ENCODE results near the gene DDO.

The DDO gene

DNA sequence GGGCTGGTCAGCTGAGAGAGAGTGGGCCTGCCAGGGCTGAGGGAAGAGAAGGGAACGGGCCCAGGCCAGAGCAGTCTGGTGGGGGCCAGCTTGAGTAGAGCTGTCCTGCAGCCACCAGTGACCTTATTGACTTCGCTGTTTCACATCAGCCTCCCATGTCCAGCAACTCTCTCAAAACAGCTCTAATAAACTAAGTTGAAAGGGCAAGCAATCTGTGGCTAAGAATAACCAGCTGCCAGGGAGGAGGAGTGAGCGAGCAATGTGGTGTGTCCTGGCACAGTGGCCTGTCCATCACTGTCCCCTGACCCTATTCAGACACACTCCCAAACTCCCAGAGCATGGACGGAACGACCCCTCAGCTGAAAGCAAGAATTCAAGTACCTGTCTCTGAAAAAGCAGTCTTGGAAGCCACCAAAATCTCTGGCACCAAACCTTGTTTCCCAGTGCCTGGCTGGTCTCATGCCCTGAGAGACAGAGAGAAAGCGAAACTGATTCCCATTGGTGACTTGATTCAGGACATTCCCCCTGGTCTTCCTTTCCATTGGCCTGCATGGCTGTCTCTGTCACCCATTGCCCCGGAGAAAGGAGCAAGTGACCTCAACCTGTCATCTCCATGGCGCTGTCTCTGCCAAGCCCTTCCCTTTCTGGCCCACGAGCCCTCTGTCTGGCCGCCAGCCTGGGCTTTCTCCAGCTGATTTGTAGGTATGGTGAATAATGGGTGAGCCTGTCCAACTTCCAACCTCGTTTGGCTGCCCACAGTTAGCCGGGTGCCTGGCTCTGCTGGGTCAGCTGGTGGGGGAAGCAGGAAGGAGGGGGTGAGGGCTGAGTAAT lies at the start of gene DDO:
DDO (minus strand) TSS at position 490 of the 831 bp plus-strand sequence. CDS start 2,113 bp downstream, outside the sequence.
- DNase-seq = peak; percentile 12 to 95 (median 78)

- DNase-seq = no peak
These were observed 47.6 kb upstream of the DDO start for GRCh38 chr6:110462884-110463481.

- DNase-seq = no peak
These were observed 46.0 kb upstream of the DDO start for GRCh38 chr6:110461376-110461775.

DNA sequence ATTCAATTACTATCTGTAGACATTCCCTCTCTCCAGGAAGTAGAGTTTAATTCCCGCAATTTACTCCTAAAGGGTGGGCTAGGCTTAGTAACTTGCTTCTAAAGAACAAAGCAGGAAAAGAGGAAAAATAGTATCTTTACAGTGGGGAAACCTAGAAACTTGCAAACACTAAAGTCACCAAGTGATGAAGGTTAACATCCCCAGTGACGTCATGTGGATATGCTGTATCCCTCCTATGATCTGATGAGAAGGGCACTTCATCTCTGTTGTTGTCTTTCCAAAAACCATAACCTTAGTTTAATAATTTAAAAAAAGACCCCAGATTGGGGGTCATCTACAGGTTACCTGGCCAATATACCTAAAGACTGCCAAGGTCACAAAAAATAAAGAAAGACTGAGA lies 43.8 kb upstream of the DDO start:
- no peak for DNase-seq

- DNase-seq = no peak
These were observed 43.1 kb upstream of the DDO start for GRCh38 chr6:110458476-110458875.

- DNase-seq = peak in 4 of 58 donors; percentile 3 to 14 (median 4)
These were observed 42.3 kb upstream of the DDO start for GRCh38 chr6:110457567-110458175.

DNA sequence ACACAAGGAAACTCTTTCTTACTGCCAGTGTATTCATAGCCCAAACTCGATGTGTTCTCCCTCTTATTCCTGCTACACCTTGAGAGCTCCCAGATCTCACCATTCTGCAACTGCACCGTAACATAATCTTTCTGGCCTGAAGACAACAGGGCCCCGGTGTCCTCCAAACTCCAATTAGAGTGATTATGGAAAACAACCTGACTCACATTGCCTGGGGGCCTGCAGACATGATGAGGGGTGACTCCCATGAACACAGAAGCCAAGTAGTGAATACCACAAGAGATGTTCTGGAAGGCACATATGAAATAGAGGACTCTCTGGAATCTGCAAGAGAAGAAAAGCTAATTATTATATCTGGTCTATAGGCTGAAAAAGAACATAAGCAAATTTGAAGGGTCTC lies 41.3 kb upstream of the DDO start:
- no peak for DNase-seq

GRCh38 chr6:110449541-110449895 lies 34.1 kb upstream of the DDO start:
- no peak for DNase-seq

- no peak for DNase-seq
These were observed 33.6 kb upstream of the DDO start for GRCh38 chr6:110448846-110449540.

DNA sequence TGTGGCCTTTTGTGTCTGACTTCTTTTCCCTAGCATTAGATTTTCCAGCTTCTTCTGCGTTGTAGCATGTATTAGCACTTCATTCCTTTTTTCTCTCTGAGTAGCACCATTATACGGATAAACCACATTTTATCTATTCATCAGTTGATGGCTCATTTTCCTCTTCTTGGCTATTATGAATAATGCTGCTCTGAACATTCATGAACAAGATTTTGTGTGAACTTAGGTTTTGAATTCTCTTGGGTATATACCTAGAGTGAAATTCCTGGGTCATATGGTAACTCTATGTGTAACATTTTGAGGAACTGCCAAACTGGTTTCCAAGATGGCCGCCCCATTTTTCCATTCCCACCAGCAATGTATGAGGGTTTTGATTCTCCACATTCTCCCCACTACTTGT lies 32.4 kb upstream of the DDO start:
- DNase-seq = no peak

GRCh38 chr6:110446405-110446804 lies 31.0 kb upstream of the DDO start:
- no peak for DNase-seq

DNA sequence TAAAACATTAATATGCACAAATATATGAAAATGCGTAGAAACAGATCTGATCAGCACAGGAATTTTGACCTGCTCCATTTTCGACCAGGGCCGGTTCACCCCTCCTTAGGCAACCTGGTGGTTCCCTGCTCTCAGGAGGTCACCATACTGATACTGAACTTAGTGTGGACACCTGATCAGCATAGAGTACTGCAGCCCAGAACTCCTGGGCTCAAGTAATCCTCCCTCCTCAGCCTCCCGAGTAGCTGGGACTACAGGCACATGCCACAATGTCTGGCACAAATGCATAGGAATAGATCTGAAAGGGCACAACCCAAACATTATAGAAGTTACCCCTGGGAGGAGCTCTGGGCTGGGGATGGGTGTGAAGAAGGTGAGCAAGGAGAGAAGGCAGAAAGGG lies 24.7 kb upstream of the DDO start:
- DNase-seq = no peak

- no peak for DNase-seq
These were observed 24.0 kb upstream of the DDO start for GRCh38 chr6:110439356-110439755.

- no peak for DNase-seq
These were observed 19.7 kb upstream of the DDO start for GRCh38 chr6:110434961-110435602.

- DNase-seq = no peak
These were observed 17.0 kb upstream of the DDO start for GRCh38 chr6:110432285-110432900.

DNA sequence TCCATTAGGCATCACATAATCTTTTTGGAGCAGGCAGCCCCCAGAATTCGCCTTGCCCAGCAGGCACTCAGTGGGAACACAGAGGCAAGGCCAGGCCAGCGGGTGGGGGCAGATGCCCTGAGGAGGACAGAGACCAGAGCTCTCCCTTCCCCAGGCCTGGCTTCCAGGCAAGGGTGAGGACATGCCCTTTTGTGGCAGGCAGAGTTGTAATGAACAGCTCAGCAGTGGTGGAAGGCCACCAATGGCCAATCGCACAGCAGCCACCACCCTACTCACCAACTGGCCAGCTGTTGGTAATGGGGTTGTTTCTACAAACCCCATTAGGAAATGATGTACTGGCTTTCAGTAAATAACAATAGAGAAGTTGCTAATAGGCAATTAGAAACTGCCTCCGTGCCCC lies 15.4 kb upstream of the DDO start:
- no peak for DNase-seq

- no peak for DNase-seq
These were observed 14.9 kb upstream of the DDO start for GRCh38 chr6:110430236-110430635.

- no peak for DNase-seq
These were observed 12.8 kb upstream of the DDO start for GRCh38 chr6:110428153-110428552.

DNA sequence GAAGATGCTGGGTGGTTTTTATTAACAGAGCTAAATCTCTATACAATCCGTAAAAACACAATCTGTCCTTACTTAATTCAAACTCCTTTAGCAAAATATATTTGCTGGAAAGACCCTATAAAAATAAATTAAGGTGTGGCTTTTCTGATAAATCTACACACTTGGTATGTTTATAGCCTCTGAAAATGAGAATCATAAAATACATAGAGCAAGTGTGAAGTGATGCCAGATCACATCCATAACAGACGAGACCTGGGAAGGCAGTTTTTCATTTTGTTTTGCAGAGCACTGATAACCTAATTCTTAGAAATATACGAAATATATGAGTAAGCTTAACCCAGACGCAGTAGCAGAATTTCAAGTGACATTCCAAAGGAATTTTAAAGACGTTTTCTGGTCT lies 10.4 kb upstream of the DDO start:
- DNase-seq = no peak

GRCh38 chr6:110422444-110422822 lies 7.1 kb upstream of the DDO start:
- no peak for DNase-seq

Measured in anterior cingulate cortex (tissue), 58 donors.